Subcutaneous adipose tissue (tissue), 4 donors: ENCODE results near the gene LARGE1. TPM values are rescaled to one million over a fixed set of nuclear protein-coding genes. Genes with fewer than 3 reads are reported as not detected.

Experiments
- total RNA-seq, 4 donors: library from RNA; depleted of rRNA; stranded (reverse); fragments of >200 nt; gene quantifications; one replicate each; pipeline ENCODE4 v1.1.0, GENCODE V29; 2016
- TF ChIP-seq, protein P1 (sequence below): fragments of 450-650 bp; IDR thresholded peaks from one replicate; pipeline ENCODE4 v1.5.1; 2016; ENCODE audit warnings: low read depth, mild to moderate bottlenecking, control low read depth, antibody characterized with exemption, moderate library complexity

Gene LARGE1
- total RNA-seq, 4 donors from 2014 or later: 19.4 to 28.8 (median 22.1) TPM

DNA sequence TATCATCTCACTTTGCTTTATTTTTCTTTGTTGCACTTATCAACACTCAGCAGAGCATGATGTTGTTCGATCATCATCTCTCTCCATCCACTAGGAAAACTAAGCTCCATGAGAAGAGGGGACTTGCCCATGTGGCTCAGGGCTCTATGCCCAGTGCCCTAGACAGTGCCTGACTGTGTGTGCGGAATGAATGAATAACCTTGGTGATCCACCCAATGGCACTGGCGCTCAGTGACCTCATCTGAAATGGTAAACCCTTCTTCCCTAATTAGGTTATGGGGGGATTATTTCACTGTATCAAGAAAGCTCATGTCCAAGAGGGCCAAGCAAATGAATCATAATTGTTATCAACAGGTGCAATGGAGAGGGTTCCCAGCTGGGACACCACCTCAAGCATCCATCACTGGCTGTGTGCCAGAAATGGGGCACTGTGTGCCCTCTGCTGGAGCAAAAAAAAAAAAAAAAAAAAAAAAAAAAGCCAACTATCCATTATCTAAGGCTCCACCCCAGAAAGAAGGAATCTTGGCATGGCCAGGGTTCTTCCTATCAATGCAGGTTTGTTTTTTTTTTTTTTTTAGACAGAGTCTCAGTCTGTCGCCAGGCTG is 172.6 kb downstream of the LARGE1 start:
- TF ChIP-seq, protein P1, sequence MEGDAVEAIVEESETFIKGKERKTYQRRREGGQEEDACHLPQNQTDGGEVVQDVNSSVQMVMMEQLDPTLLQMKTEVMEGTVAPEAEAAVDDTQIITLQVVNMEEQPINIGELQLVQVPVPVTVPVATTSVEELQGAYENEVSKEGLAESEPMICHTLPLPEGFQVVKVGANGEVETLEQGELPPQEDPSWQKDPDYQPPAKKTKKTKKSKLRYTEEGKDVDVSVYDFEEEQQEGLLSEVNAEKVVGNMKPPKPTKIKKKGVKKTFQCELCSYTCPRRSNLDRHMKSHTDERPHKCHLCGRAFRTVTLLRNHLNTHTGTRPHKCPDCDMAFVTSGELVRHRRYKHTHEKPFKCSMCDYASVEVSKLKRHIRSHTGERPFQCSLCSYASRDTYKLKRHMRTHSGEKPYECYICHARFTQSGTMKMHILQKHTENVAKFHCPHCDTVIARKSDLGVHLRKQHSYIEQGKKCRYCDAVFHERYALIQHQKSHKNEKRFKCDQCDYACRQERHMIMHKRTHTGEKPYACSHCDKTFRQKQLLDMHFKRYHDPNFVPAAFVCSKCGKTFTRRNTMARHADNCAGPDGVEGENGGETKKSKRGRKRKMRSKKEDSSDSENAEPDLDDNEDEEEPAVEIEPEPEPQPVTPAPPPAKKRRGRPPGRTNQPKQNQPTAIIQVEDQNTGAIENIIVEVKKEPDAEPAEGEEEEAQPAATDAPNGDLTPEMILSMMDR: no peak

DNA sequence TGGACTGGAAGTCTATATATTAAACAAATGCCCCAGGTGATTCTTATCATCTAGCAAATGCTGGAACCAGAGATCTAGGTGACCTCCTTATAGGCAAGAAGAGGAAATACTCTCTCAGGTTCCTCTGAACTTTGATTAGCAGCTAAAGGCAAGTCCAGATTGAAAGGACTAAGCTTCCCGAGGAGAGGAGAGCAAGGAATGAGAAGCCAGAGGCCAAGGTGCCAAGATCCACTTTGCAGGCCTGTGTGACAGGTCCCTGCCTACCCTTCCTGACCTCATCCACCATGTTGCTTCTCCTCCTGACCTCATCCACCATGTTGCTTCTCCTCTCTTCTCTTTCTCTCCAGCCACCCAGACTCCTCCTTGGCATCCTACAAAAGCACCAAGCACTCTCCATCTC is 173.2 kb downstream of the LARGE1 start:
- TF ChIP-seq, protein P1: no peak

DNA sequence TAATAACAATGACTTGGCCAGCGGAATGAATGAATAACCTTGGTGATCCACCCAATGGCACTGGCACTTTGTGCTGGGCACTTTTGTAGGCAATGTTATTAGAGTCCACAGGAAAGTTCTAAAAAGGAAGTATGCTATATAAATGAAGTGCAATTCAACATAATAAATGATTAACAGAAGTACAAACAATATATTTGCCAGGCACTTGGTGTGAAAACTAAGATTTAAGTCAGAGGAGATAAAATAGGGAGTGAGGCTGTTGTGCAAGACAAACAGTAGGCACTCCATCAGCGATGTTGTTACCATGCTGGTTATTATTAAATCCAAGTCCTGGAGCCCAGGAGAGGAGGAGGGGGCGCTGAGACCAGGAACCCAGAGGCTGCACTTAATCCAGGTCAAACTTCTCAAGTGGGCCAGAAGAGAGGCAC is 173.8 kb downstream of the LARGE1 start:
- TF ChIP-seq, protein P1: no peak

DNA sequence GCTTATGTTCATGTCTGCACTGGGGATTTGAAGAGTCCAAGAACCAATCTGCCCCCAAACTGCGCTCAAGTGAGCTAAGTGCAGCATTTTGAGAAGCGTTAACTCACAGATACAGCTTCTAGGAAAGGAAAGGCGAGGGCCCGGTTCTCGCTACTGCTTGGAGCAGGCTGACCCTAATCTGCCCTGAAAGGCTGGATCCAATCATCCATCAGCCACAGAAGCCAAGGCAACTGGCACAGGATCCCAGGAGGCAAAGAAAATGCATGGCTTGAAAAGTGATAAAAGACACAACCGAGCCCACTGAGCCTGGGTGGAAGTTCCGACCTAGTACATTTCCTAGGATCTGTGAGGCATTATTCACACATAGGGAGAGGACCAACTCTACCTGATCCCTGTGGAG is 174.8 kb downstream of the LARGE1 start:
- TF ChIP-seq, protein P1: no peak

DNA sequence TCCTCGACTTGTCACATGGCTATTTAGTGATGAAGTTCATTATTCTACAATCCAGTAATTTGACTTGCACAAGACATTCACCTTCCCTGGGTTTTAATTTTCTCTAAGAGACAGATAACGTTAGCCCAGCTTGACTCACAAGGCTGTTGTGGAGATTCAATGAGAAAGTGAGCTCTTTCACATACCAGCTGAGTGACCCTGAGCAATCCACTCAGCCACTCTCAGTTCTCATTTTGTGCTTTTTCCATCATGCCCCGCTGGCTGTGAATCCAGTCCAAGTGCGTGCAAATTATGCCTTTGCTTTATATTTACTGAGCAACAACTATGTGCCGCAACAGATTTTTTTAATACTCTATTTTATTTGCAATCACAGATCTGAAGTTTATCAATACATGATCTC is 176.5 kb downstream of the LARGE1 start:
- TF ChIP-seq, protein P1: no peak

DNA sequence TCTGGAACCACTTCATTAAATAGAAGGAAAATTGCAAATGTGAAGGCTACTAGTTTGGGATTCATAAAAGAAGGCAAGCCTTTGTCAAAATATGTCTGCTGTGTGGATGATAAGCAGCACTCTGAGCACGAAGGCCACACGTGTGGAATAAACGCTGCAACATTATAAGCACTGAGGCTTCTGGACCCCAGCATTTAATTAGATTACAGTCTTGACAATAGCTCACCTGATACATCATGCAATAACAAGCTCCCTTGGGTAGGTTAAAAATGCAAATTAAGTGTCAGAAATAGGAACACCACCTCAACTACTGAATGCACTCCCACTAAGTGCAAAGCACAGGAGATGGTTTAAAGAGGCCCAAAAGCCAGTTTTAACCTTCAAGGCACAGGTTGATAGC is 179.3 kb downstream of the LARGE1 start:
- TF ChIP-seq, protein P1: no peak

DNA sequence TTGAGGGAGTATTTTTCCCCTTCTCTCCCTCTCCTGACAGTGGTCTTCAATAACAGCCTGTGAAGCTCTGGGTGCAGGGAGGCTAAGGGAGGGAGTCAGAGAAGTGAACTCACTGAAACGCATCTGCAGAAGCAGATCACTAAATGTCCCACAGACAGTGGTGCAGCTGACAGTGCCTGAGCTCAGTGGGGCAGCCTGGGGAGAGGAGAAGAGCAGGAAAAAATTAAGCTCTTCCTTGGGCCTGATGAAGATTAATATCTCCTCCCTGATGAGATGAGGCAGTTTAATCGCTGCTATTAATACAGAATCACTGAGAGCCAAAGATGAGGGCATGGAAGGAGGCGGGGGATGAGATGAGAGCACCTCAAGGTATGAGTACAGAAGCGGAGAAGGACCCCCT is 180.8 kb downstream of the LARGE1 start:
- TF ChIP-seq, protein P1: no peak
